Measurements from ENCODE around the gene CDPF1. TPM values are rescaled to one million over a fixed set of nuclear protein-coding genes. Genes with fewer than 3 reads are reported as not detected.
"Not testable (repeated sequence)": the region's sequence is repeated elsewhere in the genome, so short reads cannot be mapped to it uniquely, and the experiment has no call there.

The CDPF1 gene
- total RNA-seq, 2 experiments from 2014 or later = 1.6 to 2.6 TPM

DNA sequence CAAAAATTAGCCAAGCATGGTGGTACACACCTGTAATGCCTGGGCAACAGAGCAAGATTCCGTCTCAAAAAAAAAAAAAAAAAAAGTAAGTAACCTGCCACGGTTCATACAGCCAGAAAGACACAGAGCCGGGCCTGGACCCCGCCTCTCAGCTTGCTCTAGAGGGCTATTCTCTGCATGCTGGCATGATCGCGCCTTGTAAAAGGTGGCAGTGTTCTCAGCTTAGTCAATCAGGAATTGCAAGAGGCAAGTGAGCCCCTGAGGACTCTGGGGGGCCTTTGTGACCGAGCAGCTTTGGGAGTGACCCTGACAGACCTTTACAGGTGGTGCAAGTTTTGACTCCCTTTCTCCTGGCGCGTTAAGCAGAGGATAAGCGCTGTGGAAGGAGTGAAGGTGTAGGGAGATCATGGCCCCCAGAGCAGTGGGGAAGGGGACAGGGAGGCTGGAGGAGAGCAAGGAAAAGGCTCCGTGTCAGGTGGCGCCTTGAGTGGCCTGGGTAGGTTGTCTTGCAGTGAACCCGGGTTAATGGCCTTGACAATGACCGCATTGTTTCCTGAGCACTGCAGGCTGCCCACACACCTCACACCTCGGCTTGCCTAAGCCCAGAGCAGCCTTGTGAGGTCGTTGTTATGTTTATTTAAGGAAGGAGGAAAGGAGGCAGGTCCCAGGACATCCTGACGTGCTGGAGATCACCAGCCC is 48.9 kb downstream of the CDPF1 start:
- peaks cover 4 to 13% of the 10 kb centered on the region in 2 experiments for H3K9me3 ChIP-seq (ENCODE audit: control insufficient read depth in 1 of 2, insufficient read depth in 1 of 2, low read length in 2 of 2)
- ChIA-PET POLR2A (no interaction called here), CTCF (no interaction called here)
- no peak overlapping the region for H3K27ac ChIP-seq (ENCODE audit: low read depth in 1 of 2, low read length in 2 of 2)
- no peak overlapping the region for H3K4me3 ChIP-seq (ENCODE audit: low read length)
- no peaks in the 10 kb centered on the region for H3K4me1 ChIP-seq (ENCODE audit: insufficient read depth, low read length)
- Mint-ChIP-seq H3K9me3 (no peaks in the 10 kb centered on the region), H3K4me1 (ENCODE audit: low read depth) (no peaks in the 10 kb centered on the region), H3K27ac (no peak overlapping the region), H3K27me3 (no peaks in the 10 kb centered on the region), H3K4me3 (no peak overlapping the region), H3K36me3 (ENCODE audit: low read depth) (peaks cover 60% of the 10 kb centered on the region)
- intact Hi-C loops (cut with DNase I, micrococcal nuclease) = no loop called here
- no peak for DNase-seq
- H3K27me3 ChIP-seq (ENCODE audit: control insufficient read depth in 1 of 2, insufficient read depth in 2 of 2, low read length in 2 of 2) = no peaks in the 10 kb centered on the region
- TF ChIP-seq, protein P1, sequence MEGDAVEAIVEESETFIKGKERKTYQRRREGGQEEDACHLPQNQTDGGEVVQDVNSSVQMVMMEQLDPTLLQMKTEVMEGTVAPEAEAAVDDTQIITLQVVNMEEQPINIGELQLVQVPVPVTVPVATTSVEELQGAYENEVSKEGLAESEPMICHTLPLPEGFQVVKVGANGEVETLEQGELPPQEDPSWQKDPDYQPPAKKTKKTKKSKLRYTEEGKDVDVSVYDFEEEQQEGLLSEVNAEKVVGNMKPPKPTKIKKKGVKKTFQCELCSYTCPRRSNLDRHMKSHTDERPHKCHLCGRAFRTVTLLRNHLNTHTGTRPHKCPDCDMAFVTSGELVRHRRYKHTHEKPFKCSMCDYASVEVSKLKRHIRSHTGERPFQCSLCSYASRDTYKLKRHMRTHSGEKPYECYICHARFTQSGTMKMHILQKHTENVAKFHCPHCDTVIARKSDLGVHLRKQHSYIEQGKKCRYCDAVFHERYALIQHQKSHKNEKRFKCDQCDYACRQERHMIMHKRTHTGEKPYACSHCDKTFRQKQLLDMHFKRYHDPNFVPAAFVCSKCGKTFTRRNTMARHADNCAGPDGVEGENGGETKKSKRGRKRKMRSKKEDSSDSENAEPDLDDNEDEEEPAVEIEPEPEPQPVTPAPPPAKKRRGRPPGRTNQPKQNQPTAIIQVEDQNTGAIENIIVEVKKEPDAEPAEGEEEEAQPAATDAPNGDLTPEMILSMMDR (IDR thresholded peaks at IDR 0.05) = no peak
- peaks cover 22% of the 10 kb centered on the region for H3K36me3 ChIP-seq (ENCODE audit: insufficient read depth, low read length)
- no peak for ATAC-seq (ENCODE audit: poor library complexity)

DNA sequence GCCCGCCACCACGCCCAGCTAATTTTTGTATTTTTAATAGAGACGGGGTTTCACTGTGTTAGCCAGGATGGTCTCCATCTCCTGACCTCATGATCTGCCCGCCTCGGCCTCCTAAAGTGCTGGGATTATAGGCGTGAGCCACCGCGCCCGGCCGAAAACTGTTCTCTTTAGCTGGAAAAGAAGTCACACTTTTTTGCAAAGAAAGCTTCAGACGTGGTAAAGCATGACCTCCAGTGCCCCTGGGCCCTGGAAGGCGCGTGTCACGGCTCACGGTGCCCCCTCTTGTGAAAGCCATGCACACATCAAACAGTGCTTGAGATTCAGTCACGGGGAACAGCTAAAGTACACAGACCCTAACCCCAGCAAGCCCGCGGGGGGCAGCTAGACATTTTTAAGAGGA is 51.3 kb downstream of the CDPF1 start:
- DNase-seq; H3K9me3 ChIP-seq (ENCODE audit: control insufficient read depth in 1 of 2, insufficient read depth in 1 of 2, low read length in 2 of 2); H3K27ac Mint-ChIP-seq; H3K4me3 Mint-ChIP-seq; H3K9me3 Mint-ChIP-seq; H3K4me1 Mint-ChIP-seq (ENCODE audit: low read depth); H3K27me3 Mint-ChIP-seq; intact Hi-C loops (cut with DNase I, micrococcal nuclease); ATAC-seq (ENCODE audit: poor library complexity); H3K27me3 ChIP-seq (ENCODE audit: control insufficient read depth in 1 of 2, insufficient read depth in 2 of 2, low read length in 2 of 2); CTCF ChIA-PET; H3K4me1 ChIP-seq (ENCODE audit: insufficient read depth, low read length); H3K27ac ChIP-seq (ENCODE audit: low read depth in 1 of 2, low read length in 2 of 2); H3K4me3 ChIP-seq (ENCODE audit: low read length); POLR2A ChIA-PET: not testable (repeated sequence)
- H3K36me3 ChIP-seq (ENCODE audit: insufficient read depth, low read length) = peaks cover 16% of the 10 kb centered on the region
- H3K36me3 Mint-ChIP-seq (ENCODE audit: low read depth) = peaks cover 41% of the 10 kb centered on the region

DNA sequence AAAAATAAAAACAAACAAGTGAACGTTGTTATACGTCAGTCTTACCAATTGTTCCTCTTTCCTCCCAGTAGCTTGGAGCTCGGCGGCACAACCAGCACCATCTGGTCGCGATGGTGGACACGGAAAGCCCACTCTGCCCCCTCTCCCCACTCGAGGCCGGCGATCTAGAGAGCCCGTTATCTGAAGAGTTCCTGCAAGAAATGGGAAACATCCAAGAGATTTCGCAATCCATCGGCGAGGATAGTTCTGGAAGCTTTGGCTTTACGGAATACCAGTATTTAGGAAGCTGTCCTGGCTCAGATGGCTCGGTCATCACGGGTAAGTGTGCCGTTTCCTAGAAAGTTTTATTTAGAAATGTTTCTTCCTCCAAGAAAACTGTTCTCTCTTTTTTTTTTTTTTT is 51.8 kb downstream of the CDPF1 start:
- no peaks in the 10 kb centered on the region for H3K9me3 Mint-ChIP-seq
- Histone ChIP-seq H3K36me3 (ENCODE audit: insufficient read depth, low read length) (peaks cover 15% of the 10 kb centered on the region), H3K9me3 (ENCODE audit: control insufficient read depth in 1 of 2, insufficient read depth in 1 of 2, low read length in 2 of 2) (no peaks in the 10 kb centered on the region), H3K27ac (ENCODE audit: low read depth in 1 of 2, low read length in 2 of 2) (no peak overlapping the region), H3K27me3 (ENCODE audit: control insufficient read depth in 1 of 2, insufficient read depth in 2 of 2, low read length in 2 of 2) (no peaks in the 10 kb centered on the region), H3K4me3 (ENCODE audit: low read length) (no peak overlapping the region), H3K4me1 (ENCODE audit: insufficient read depth, low read length) (no peaks in the 10 kb centered on the region)
- H3K27ac Mint-ChIP-seq = no peak overlapping the region
- DNase-seq (no peak), ATAC-seq (ENCODE audit: poor library complexity) (no peak)
- ChIA-PET POLR2A (no interaction called here), CTCF (no interaction called here)
- peaks cover 36% of the 10 kb centered on the region for H3K36me3 Mint-ChIP-seq (ENCODE audit: low read depth)
- intact Hi-C loops (cut with DNase I, micrococcal nuclease) = no loop called here
- no peak overlapping the region for H3K4me3 Mint-ChIP-seq
- no peaks in the 10 kb centered on the region for H3K4me1 Mint-ChIP-seq (ENCODE audit: low read depth)
- no peaks in the 10 kb centered on the region for H3K27me3 Mint-ChIP-seq
- TF ChIP-seq, protein P1 (IDR thresholded peaks at IDR 0.05) = no peak

DNA sequence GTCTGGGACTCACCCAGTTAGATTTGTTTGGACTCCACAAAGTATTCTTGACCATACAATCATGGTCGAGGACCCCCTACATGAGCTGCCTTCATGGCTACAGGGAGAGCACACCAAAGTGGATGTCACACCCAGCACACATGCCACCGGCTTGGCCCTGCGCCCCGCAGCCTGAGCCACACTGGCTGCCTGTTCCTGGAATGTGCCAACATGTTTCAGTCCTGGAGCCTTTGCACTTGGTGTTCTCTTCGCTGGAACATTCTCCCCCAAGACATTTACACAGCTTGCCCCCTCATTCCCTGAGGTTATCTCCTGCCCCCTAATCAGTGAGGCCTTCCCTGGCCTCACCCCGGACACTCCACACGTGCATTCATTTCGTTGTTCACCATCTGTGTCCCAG is 53.8 kb downstream of the CDPF1 start:
- no peaks in the 10 kb centered on the region for H3K4me1 Mint-ChIP-seq (ENCODE audit: low read depth)
- TF ChIP-seq, protein P1 (IDR thresholded peaks at IDR 0.05) = no peak
- H3K27ac Mint-ChIP-seq = no peak overlapping the region
- no peak overlapping the region for H3K4me3 ChIP-seq (ENCODE audit: low read length)
- H3K36me3 Mint-ChIP-seq (ENCODE audit: low read depth) = peaks cover 28% of the 10 kb centered on the region
- ChIA-PET CTCF (no interaction called here), POLR2A (no interaction called here)
- DNase-seq (no peak), ATAC-seq (ENCODE audit: poor library complexity) (no peak)
- H3K27me3 Mint-ChIP-seq = no peaks in the 10 kb centered on the region
- H3K9me3 ChIP-seq (ENCODE audit: control insufficient read depth in 1 of 2, insufficient read depth in 1 of 2, low read length in 2 of 2) = peaks cover 0 to 4% of the 10 kb centered on the region in 2 experiments
- no peak overlapping the region for H3K27ac ChIP-seq (ENCODE audit: low read depth in 1 of 2, low read length in 2 of 2)
- no peaks in the 10 kb centered on the region for H3K4me1 ChIP-seq (ENCODE audit: insufficient read depth, low read length)
- H3K9me3 Mint-ChIP-seq = no peaks in the 10 kb centered on the region
- H3K4me3 Mint-ChIP-seq = no peak overlapping the region
- H3K36me3 ChIP-seq (ENCODE audit: insufficient read depth, low read length) = peaks cover 15% of the 10 kb centered on the region
- intact Hi-C loops (cut with DNase I, micrococcal nuclease) = no loop called here
- H3K27me3 ChIP-seq (ENCODE audit: control insufficient read depth in 1 of 2, insufficient read depth in 2 of 2, low read length in 2 of 2) = no peaks in the 10 kb centered on the region
